CD8-positive, alpha-beta memory T cell (primary cell): ENCODE measurements around the gene CSH1. TPM values are rescaled to one million over a fixed set of nuclear protein-coding genes. Genes with fewer than 3 reads are reported as not detected.

Experiments
- CTCF ChIA-PET: fragments of 350-600 bp; sonication (Branson Sonifier 250); formaldehyde crosslinking; loops from one replicate; lab custom pipeline; 2021; ENCODE audit warnings: antibody characterized with exemption; lab: Charles Lee
- POLR2A ChIA-PET: fragments of 350-600 bp; sonication (Branson Sonifier 250); formaldehyde crosslinking; loops from one replicate; lab custom pipeline; 2021; ENCODE audit warnings: antibody characterized with exemption; lab: Charles Lee
- DNase-seq, 5 donors: peaks; one replicate each; pipeline versions ENCODE4 v3.0.0 to v3.0.0-alpha.2; 2020 to 2022; ENCODE audit warnings: mixed read lengths in 1 of 5
- H3K27ac ChIP-seq: one replicate; pipeline ENCODE4 v1.7.0; 2013; ENCODE audit warnings: low read depth, mild to moderate bottlenecking, low read length, moderate library complexity
- H3K27me3 ChIP-seq: 2 replicates; pipeline ENCODE4 v1.7.0; 2013; ENCODE audit warnings: low read length, mild to moderate bottlenecking; ENCODE audit not compliant: insufficient read depth, poor library complexity, severe bottlenecking
- H3K36me3 ChIP-seq: 2 replicates; pipeline ENCODE4 v1.7.0; 2013; ENCODE audit warnings: mild to moderate bottlenecking, low read length, moderate library complexity; ENCODE audit not compliant: insufficient read depth
- H3K4me1 ChIP-seq: 2 replicates; pipeline ENCODE4 v1.7.0; 2013; ENCODE audit warnings: mild to moderate bottlenecking, low read length, moderate library complexity; ENCODE audit not compliant: insufficient read depth
- H3K4me3 ChIP-seq: 2 replicates; pipeline ENCODE4 v1.7.0; 2013; ENCODE audit warnings: mild to moderate bottlenecking, low read length
- H3K9me3 ChIP-seq: 2 replicates; pipeline ENCODE4 v1.7.0; 2013; ENCODE audit warnings: mild to moderate bottlenecking, low read length
- H3K27ac Mint-ChIP-seq, 8 donors: one replicate each; pipeline ENCODE4 v1.8.0; 2020 to 2021; ENCODE audit warnings: mixed read lengths in 8 of 8, mild to moderate bottlenecking in 6 of 8, inconsistent platforms in 3 of 8, moderate library complexity in 3 of 8
- H3K27me3 Mint-ChIP-seq, 2 donors: one replicate each; pipeline ENCODE4 v1.8.0; 2020 to 2021; ENCODE audit warnings: mixed read lengths in 2 of 2, mild to moderate bottlenecking in 1 of 2, moderate library complexity in 1 of 2
- H3K36me3 Mint-ChIP-seq, 3 donors: one replicate each; pipeline ENCODE4 v1.8.0; 2020 to 2021; ENCODE audit warnings: mixed read lengths in 3 of 3, inconsistent platforms in 1 of 3, mild to moderate bottlenecking in 1 of 3
- H3K4me1 Mint-ChIP-seq, 3 donors: one replicate each; pipeline ENCODE4 v1.8.0; 2020 to 2021; ENCODE audit warnings: mixed read lengths in 3 of 3, inconsistent platforms in 1 of 3, mild to moderate bottlenecking in 1 of 3
- H3K4me3 Mint-ChIP-seq, 7 donors: one replicate each; pipeline ENCODE4 v1.8.0; 2020 to 2021; ENCODE audit warnings: mixed read lengths in 7 of 7, mild to moderate bottlenecking in 6 of 7, moderate library complexity in 4 of 7, inconsistent platforms in 2 of 7
- H3K9me3 Mint-ChIP-seq, 5 donors: one replicate each; pipeline ENCODE4 v1.8.0; 2020 to 2022; ENCODE audit warnings: mixed read lengths in 5 of 5, mild to moderate bottlenecking in 3 of 5, moderate library complexity in 2 of 5, inconsistent platforms in 1 of 5
- polyA plus RNA-seq: library from polyadenylated mRNA; unstranded; fragments of 300-500 nt; fragmentation: Illumina TruSeq; gene quantifications from one replicate; pipeline ENCODE4 v1.2.3, GENCODE V29; 2021
- total RNA-seq, 2 experiments: library from RNA; stranded (reverse); gene quantifications; one replicate each; pipeline ENCODE4 v1.2.3, GENCODE V29; 2021

The CSH1 gene
- total and polyA plus RNA-seq, 3 experiments from 2014 or later = not detected

DNA sequence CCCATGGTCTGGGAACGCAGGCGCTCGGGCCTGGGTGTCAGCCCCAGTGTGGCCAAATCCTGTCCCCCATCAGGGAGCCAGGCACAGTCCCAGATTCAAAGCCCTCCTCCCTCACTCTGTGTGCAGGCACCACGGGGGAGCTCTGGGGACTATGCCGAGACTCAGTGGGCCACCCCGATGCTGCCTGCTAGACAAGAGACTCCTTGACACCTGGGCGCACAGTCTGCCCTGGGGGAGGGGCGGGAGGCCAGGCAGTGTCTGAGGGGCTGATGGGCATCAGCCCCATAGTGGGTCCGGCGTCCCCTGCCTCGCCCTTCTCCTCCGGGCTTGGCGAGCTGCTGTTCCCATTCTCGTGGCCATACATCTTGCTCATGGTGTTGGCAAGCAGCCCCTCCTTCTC lies 44.2 kb upstream of the CSH1 start:
- peaks cover 5 to 17% (median 15%) of the 10 kb centered on the region in 3 donors for H3K4me1 Mint-ChIP-seq
- CTCF ChIA-PET = interaction anchor here (1.2 to 1.9 kb wide), 2 partner anchors 22 to 88 kb away, joined by 4 to 6 read pairs; partner anchors contain the start of gene GH1

DNA sequence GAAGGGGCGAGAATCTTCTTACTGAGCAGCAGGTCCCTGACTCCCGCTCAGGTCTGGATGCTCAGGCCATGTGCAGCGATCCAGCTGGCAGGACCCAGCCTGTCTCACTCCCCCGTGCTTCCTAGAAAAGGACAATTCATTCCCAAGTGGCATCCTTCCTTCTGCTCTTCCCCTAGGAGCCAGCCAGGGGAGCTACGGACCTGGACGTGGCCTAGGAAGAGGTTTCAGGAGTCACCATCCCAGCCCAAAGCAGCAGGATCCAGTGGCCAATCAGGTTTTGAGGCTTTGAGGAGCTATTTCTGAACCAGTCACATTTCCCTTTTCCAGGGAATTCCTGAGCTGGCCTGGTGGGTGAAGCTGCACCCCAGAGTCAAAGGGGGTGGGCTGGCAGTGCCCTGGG lies 43.5 kb upstream of the CSH1 start:
- DNase-seq = no peak
- Mint-ChIP-seq H3K27ac (no peak overlapping the region), H3K36me3 (no peaks in the 10 kb centered on the region), H3K4me1 (peaks cover 0 to 10% (median 10%) of the 10 kb centered on the region in 3 donors), H3K4me3 (no peak overlapping the region), H3K9me3 (peaks cover 0 to 2% (median 0%) of the 10 kb centered on the region in 5 donors), H3K27me3 (peaks cover 0 to 3% of the 10 kb centered on the region in 2 donors)
- Histone ChIP-seq H3K4me3 (no peak overlapping the region), H3K9me3 (no peaks in the 10 kb centered on the region), H3K4me1 (no peaks in the 10 kb centered on the region), H3K36me3 (no peaks in the 10 kb centered on the region), H3K27me3 (no peaks in the 10 kb centered on the region), H3K27ac (no peak overlapping the region)
- ChIA-PET CTCF (interaction anchor here (1.0 to 1.9 kb wide), 4 partner anchors 18 to 194 kb away, joined by 3 to 6 read pairs (median 4); partner anchors contain the start of gene GH1), POLR2A (no interaction called here)

More for the DNA sequence above, 44.2 kb upstream of the CSH1 start:
- Histone ChIP-seq H3K27me3 (no peaks in the 10 kb centered on the region), H3K36me3 (no peaks in the 10 kb centered on the region), H3K9me3 (no peaks in the 10 kb centered on the region), H3K27ac (no peak overlapping the region), H3K4me3 (no peak overlapping the region), H3K4me1 (peaks cover 4% of the 10 kb centered on the region)
- H3K36me3 Mint-ChIP-seq = no peaks in the 10 kb centered on the region
- peaks cover 0 to 3% of the 10 kb centered on the region in 2 donors for H3K27me3 Mint-ChIP-seq
- H3K9me3 Mint-ChIP-seq = peaks cover 0 to 2% (median 0%) of the 10 kb centered on the region in 5 donors
- DNase-seq = no peak
- POLR2A ChIA-PET = no interaction called here
- no peak overlapping the region for H3K27ac Mint-ChIP-seq
- H3K4me3 Mint-ChIP-seq = no peak overlapping the region

DNA sequence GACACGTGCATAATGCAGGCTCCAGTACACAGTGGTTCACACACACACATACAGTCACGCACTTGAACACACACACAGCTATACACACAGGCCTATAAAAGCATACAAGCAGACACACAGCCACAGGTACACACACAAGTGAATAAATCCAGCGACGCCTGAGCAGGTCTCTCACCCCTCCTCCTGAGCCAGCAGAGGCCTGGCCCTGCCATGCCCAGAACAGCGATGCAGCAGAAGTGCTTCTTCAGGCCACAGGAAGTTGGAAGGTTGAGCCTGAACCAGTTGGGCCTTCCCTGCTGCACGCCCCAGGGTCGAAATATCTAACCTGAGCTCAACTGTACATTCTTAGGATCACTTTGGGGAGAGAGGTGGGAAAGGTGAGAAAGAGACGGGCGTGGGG lies 43.0 kb upstream of the CSH1 start:
- H3K4me1 ChIP-seq = no peaks in the 10 kb centered on the region
- no peaks in the 10 kb centered on the region for H3K36me3 ChIP-seq
- Mint-ChIP-seq H3K27me3 (peaks cover 0 to 3% of the 10 kb centered on the region in 2 donors), H3K4me1 (peaks cover 0 to 10% (median 9%) of the 10 kb centered on the region in 3 donors), H3K36me3 (no peaks in the 10 kb centered on the region), H3K9me3 (peaks cover 0 to 2% (median 0%) of the 10 kb centered on the region in 5 donors), H3K4me3 (no peak overlapping the region), H3K27ac (peak overlapping the region in 2 of 8 donors; percentile 26 to 27)
- H3K9me3 ChIP-seq = no peaks in the 10 kb centered on the region
- H3K27ac ChIP-seq = no peak overlapping the region
- POLR2A ChIA-PET = no interaction called here
- H3K27me3 ChIP-seq = no peaks in the 10 kb centered on the region
- H3K4me3 ChIP-seq = no peak overlapping the region
- CTCF ChIA-PET = interaction anchor here (1.0 to 1.9 kb wide), 3 partner anchors 19 to 194 kb away, joined by 3 to 6 read pairs (median 3); partner anchors contain the start of gene GH1
- no peak for DNase-seq

DNA sequence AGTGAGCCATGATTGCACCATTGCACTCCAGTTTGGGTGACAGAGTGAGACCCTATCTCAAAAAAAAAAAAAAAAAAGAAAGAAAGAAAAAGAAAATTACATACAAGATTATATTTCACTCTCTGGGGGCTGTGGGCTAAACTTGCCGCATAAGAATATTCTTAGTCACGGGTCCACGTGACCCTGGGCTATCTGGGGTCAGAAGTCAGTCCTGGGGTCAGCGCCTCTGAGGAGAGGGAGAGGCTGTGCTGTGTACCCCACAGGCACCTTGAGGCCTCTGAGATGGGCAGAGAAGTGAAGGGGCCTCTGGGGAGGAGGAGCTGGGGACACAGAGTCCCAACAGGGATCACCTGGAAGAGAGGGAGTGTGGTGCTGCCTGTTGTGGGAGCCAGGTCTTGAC lies 41.5 kb upstream of the CSH1 start:
- H3K9me3 Mint-ChIP-seq = peaks cover 0 to 2% (median 0%) of the 10 kb centered on the region in 5 donors
- peaks cover 1 to 11% (median 11%) of the 10 kb centered on the region in 3 donors for H3K4me1 Mint-ChIP-seq
- H3K4me3 ChIP-seq = no peak overlapping the region
- H3K4me1 ChIP-seq = peaks cover under 1% of the 10 kb centered on the region
- no peak for DNase-seq
- H3K27ac ChIP-seq = no peak overlapping the region
- H3K27me3 ChIP-seq = no peaks in the 10 kb centered on the region
- H3K4me3 Mint-ChIP-seq = no peak overlapping the region
- ChIA-PET POLR2A (no interaction called here), CTCF (no interaction called here)
- H3K27ac Mint-ChIP-seq = no peak overlapping the region
- peaks cover 0 to 3% of the 10 kb centered on the region in 2 donors for H3K27me3 Mint-ChIP-seq
- H3K9me3 ChIP-seq = no peaks in the 10 kb centered on the region
- no peaks in the 10 kb centered on the region for H3K36me3 ChIP-seq
- no peaks in the 10 kb centered on the region for H3K36me3 Mint-ChIP-seq

GRCh38 chr17:63937319-63937718 lies 40.9 kb upstream of the CSH1 start:
- H3K4me1 Mint-ChIP-seq = peaks cover 6 to 17% (median 14%) of the 10 kb centered on the region in 3 donors
- Histone ChIP-seq H3K9me3 (no peaks in the 10 kb centered on the region), H3K36me3 (no peaks in the 10 kb centered on the region), H3K27me3 (no peaks in the 10 kb centered on the region), H3K4me1 (peaks cover 7% of the 10 kb centered on the region), H3K27ac (no peak overlapping the region), H3K4me3 (no peak overlapping the region)
- ChIA-PET CTCF (interaction anchor here (0.8 to 1.5 kb wide), 5 partner anchors 9 to 196 kb away, joined by 3 to 6 read pairs (median 4); no protein-coding TSS in a partner anchor), POLR2A (no interaction called here)
- H3K4me3 Mint-ChIP-seq = no peak overlapping the region
- H3K9me3 Mint-ChIP-seq = peaks cover 0 to 2% (median 0%) of the 10 kb centered on the region in 5 donors
- no peak overlapping the region for H3K27ac Mint-ChIP-seq
- H3K27me3 Mint-ChIP-seq = peaks cover 0 to 3% of the 10 kb centered on the region in 2 donors
- no peaks in the 10 kb centered on the region for H3K36me3 Mint-ChIP-seq
- no peak for DNase-seq

- Mint-ChIP-seq H3K4me1 (peaks cover 23 to 36% (median 27%) of the 10 kb centered on the region in 3 donors), H3K4me3 (no peak overlapping the region), H3K36me3 (peaks cover 0 to 7% (median 0%) of the 10 kb centered on the region in 3 donors), H3K9me3 (no peaks in the 10 kb centered on the region), H3K27ac (peak overlapping the region in 1 of 8 donors; percentile 8), H3K27me3 (peaks cover 0 to 3% of the 10 kb centered on the region in 2 donors)
- no peaks in the 10 kb centered on the region for H3K9me3 ChIP-seq
- CTCF ChIA-PET = interaction anchor here (0.8 to 3.0 kb wide), 7 partner anchors 12 to 199 kb away, joined by 3 to 10 read pairs (median 4); no protein-coding TSS in a partner anchor
- no peak overlapping the region for H3K27ac ChIP-seq
- DNase-seq = no peak
- POLR2A ChIA-PET = no interaction called here
- H3K27me3 ChIP-seq = no peaks in the 10 kb centered on the region
- H3K36me3 ChIP-seq = no peaks in the 10 kb centered on the region
- peaks cover 24% of the 10 kb centered on the region for H3K4me1 ChIP-seq
- no peak overlapping the region for H3K4me3 ChIP-seq
Observed at GRCh38 chr17:63934183-63935112, 38.1 kb upstream of the CSH1 start.

- Mint-ChIP-seq H3K27me3 (peaks cover 0 to 3% of the 10 kb centered on the region in 2 donors), H3K4me3 (peak overlapping the region in 2 of 7 donors; percentile 29 to 44), H3K9me3 (no peaks in the 10 kb centered on the region), H3K4me1 (peaks cover 20 to 30% (median 23%) of the 10 kb centered on the region in 3 donors), H3K36me3 (peaks cover 0 to 10% (median 0%) of the 10 kb centered on the region in 3 donors), H3K27ac (peak overlapping the region in 3 of 8 donors; percentile 8 to 91 (median 42))
- CTCF ChIA-PET = interaction anchor here (0.9 to 3.0 kb wide), 5 partner anchors 13 to 87 kb away, joined by 3 to 15 read pairs (median 10); partner anchors contain the start of genes CSHL1, GH1 and ICAM2
- Histone ChIP-seq H3K4me3 (no peak overlapping the region), H3K36me3 (no peaks in the 10 kb centered on the region), H3K27ac (no peak overlapping the region), H3K9me3 (no peaks in the 10 kb centered on the region), H3K27me3 (no peaks in the 10 kb centered on the region), H3K4me1 (peaks cover 24% of the 10 kb centered on the region)
- DNase-seq = no peak
- POLR2A ChIA-PET = interaction anchor here (2.0 kb wide), 1 partner anchor 13 kb away, joined by 7 read pairs; no protein-coding TSS in a partner anchor
Observed at GRCh38 chr17:63933598-63933997, 37.2 kb upstream of the CSH1 start.
